HepG2 (cell line): ENCODE data around the gene SERHL2. TPM values are rescaled to one million over a fixed set of nuclear protein-coding genes. Genes with fewer than 3 reads are reported as not detected.

ENCODE experiments used
- ATAC-seq: fragments of 200-7000 bp; cut with Tn5 transposase; 3 replicates; pipeline ENCODE4 v1.9.1; 2020; ENCODE audit warnings: mild to moderate bottlenecking, moderate library complexity
- BruUV-seq: library from RNA; stranded (reverse); fragments of 400-500 nt; replicated peaks from 2 replicates; lab custom pipeline; 2021; lab: Mats Ljungman, UMichigan
- CTCF ChIA-PET: fragments of 300-600 bp; formaldehyde crosslinking; extraction: SDS; loops from one replicate; lab custom pipeline; 2021; ENCODE audit warnings: low total read pairs, inconsistent platforms, low intra/inter-chr PET ratio; lab: Yijun Ruan, JAX
- POLR2A ChIA-PET: fragments of 350-600 bp; sonication (Branson Sonifier 250); formaldehyde crosslinking; loops from one replicate; lab custom pipeline; 2020; ENCODE audit warnings: antibody characterized with exemption, inconsistent platforms; lab: Yijun Ruan, JAX
- DNase-seq: peaks from one replicate; pipeline ENCODE4 v3.0.0-alpha.2; 2015; ENCODE audit warnings: low spot score
- FAIRE-seq: peaks from 3 replicates; lab custom pipeline; 2011; peaks lifted over from hg19 to GRCh38; lab: Jason Lieb, UNC
- H2AFZ ChIP-seq: one replicate; pipeline ENCODE4 v1.6.1; 2011; ENCODE audit warnings: low read length, inconsistent platforms
- H3K27ac ChIP-seq: fragments of 300-600 bp; 3 replicates; pipeline ENCODE4 v1.8.0; 2011; ENCODE audit warnings: mixed run types, mild to moderate bottlenecking, mixed read lengths, low read length, inconsistent platforms; ENCODE audit not compliant: insufficient read depth; ENCODE audit errors: extremely low read length
- H3K27me3 ChIP-seq, 2 experiments: fragments of 200-600 bp in 1 of 2; 2 replicates in 1 of 2; 3 replicates in 1 of 2; pipeline versions ENCODE4 v1.6.0 to v1.8.0; 2011; ENCODE audit warnings: low read length in 2 of 2, mild to moderate bottlenecking in 2 of 2, moderate library complexity in 2 of 2, inconsistent platforms in 1 of 2; ENCODE audit not compliant: insufficient read depth in 2 of 2, control insufficient read depth in 1 of 2
- H3K36me3 ChIP-seq, 2 experiments: fragments of 200-600 bp in 1 of 2; replicated peaks in 1 of 2; 2 replicates in 1 of 2; 3 replicates in 1 of 2; pipeline versions ENCODE4 v1.5.1 to v1.8.0; 2011; ENCODE audit warnings: low read length in 2 of 2, inconsistent platforms in 1 of 2; ENCODE audit not compliant: insufficient read depth in 2 of 2, control insufficient read depth in 1 of 2
- H3K4me1 ChIP-seq: 2 replicates; pipeline ENCODE4 v1.5.1; 2012; ENCODE audit warnings: low read length, inconsistent platforms; ENCODE audit not compliant: insufficient read depth
- H3K4me2 ChIP-seq: 2 replicates; pipeline ENCODE4 v1.6.0; 2011; ENCODE audit warnings: low read depth, low read length, inconsistent platforms
- H3K4me3 ChIP-seq, 3 experiments: fragments of 200-600 bp in 1 of 3; sonication (generic), shearing (Covaris generic) in 1 of 3; replicated peaks in 1 of 3; 2 replicates each; pipeline ENCODE4 v1.5.1; 2011 to 2016; ENCODE audit warnings: low read length in 3 of 3, inconsistent platforms in 2 of 3, low read depth in 2 of 3, mild to moderate bottlenecking in 2 of 3, control low read depth in 1 of 3, mixed read lengths in 1 of 3; ENCODE audit not compliant: insufficient read depth in 1 of 3
- H3K79me2 ChIP-seq: one replicate; pipeline ENCODE4 v1.6.1; 2011; ENCODE audit warnings: low read length, inconsistent platforms; ENCODE audit not compliant: insufficient read depth
- H3K9ac ChIP-seq: 2 replicates; pipeline ENCODE4 v1.6.0; 2011; ENCODE audit warnings: mild to moderate bottlenecking, low read depth, low read length, inconsistent platforms; ENCODE audit not compliant: insufficient read depth
- H3K9me3 ChIP-seq: 2 replicates; pipeline ENCODE4 v1.5.1; 2012; ENCODE audit warnings: mild to moderate bottlenecking, low read length
- H4K20me1 ChIP-seq: 2 replicates; pipeline ENCODE4 v1.6.0; 2011; ENCODE audit warnings: inconsistent platforms, mild to moderate bottlenecking, low read length, moderate library complexity; ENCODE audit not compliant: insufficient read depth
- CBX2 ChIP-seq, 2 experiments: fragments of 200-600 bp in 1 of 2; sonication (generic); formaldehyde crosslinking in 1 of 2; IDR thresholded peaks; 2 replicates each; pipeline versions ENCODE4 v1.7.0 to v1.8.1; 2018 to 2022; ENCODE audit warnings: low read depth in 2 of 2, low read length in 1 of 2, mild to moderate bottlenecking in 1 of 2, missing genetic modification reagents in 1 of 2
- HHEX ChIP-seq: IDR thresholded peaks from 2 replicates; pipeline ENCODE4 v1.6.1; 2016; ENCODE audit warnings: control low read depth
- HNRNPK ChIP-seq: fragments of 200-400 bp; formaldehyde crosslinking; IDR thresholded peaks from 2 replicates; pipeline ENCODE4 v1.6.1; 2018; ENCODE audit warnings: low read length, low read depth, moderate library complexity, mild to moderate bottlenecking; ENCODE audit not compliant: poor library complexity, severe bottlenecking
- KAT8 ChIP-seq: IDR thresholded peaks from 2 replicates; pipeline ENCODE4 v1.6.1; 2016; ENCODE audit warnings: missing genetic modification reagents, missing compliant biosample characterization
- MED13 ChIP-seq: sonication (generic); formaldehyde crosslinking; IDR thresholded peaks from 2 replicates; pipeline ENCODE4 v1.5.0; 2020; ENCODE audit warnings: missing genetic modification reagents
- PHF21A ChIP-seq: sonication (generic); formaldehyde crosslinking; IDR thresholded peaks from 2 replicates; pipeline ENCODE4 v1.5.0; 2020; ENCODE audit warnings: mild to moderate bottlenecking, missing genetic modification reagents
- POLR2AphosphoS2 ChIP-seq: IDR thresholded peaks from 2 replicates; pipeline ENCODE4 v1.6.1; 2011; ENCODE audit warnings: low read depth, low read length, improper control_type of control experiment
- PPARG ChIP-seq: conservative IDR thresholded peaks from 2 replicates; pipeline ENCODE4 v1.6.1; 2016; ENCODE audit warnings: missing biosample characterization, missing genetic modification reagents
- ZBTB39 ChIP-seq: sonication (generic); formaldehyde crosslinking; IDR thresholded peaks from 2 replicates; pipeline ENCODE4 v1.5.0; 2020; ENCODE audit warnings: missing genetic modification reagents
- ZNF546 ChIP-seq: sonication (generic); formaldehyde crosslinking; conservative IDR thresholded peaks from 2 replicates; pipeline ENCODE4 v1.8.1; 2023; ENCODE audit warnings: mild to moderate bottlenecking, missing genetic modification reagents
- ZNF563 ChIP-seq: sonication (generic); formaldehyde crosslinking; IDR thresholded peaks from 2 replicates; pipeline ENCODE4 v1.8.0; 2022; ENCODE audit warnings: mild to moderate bottlenecking, moderate library complexity, missing genetic modification reagents
- ZNF570 ChIP-seq: sonication (generic); formaldehyde crosslinking; IDR thresholded peaks from 2 replicates; pipeline ENCODE4 v1.4.0; 2020; ENCODE audit warnings: mild to moderate bottlenecking, missing genetic modification reagents, borderline replicate concordance
- ZNF639 ChIP-seq: conservative IDR thresholded peaks from 2 replicates; pipeline ENCODE4 v1.6.1; 2018; ENCODE audit warnings: missing genetic modification reagents
- ZNF850 ChIP-seq: sonication (generic); formaldehyde crosslinking; conservative IDR thresholded peaks from 2 replicates; pipeline ENCODE4 v1.9.0; 2021; ENCODE audit warnings: mild to moderate bottlenecking, missing genetic modification reagents
- WGBS: methylation state at CpG from one replicate; pipeline ENCODE4 v1.1.6; 2017; ENCODE audit warnings: low lambda C conversion rate; 5-methylcytosine and 5-hydroxymethylcytosine counted together
- in situ Hi-C: cut with HindIII; loops from 2 replicates; pipeline ENCODE4 v1.10.0; 2017; ENCODE audit warnings: low pct_unique_long_range_greater_than_20kb; ENCODE audit not compliant: extremely low pct_ligation_motif_present
- intact Hi-C: fragments of 100-400 bp; cut with micrococcal nuclease; formaldehyde crosslinking; loops from one replicate; pipeline ENCODE4 v1.10.0; 2022; ENCODE audit not compliant: unreplicated experiment
- polyA plus RNA-seq, 8 experiments: library from polyadenylated mRNA; depleted of rRNA in 3 of 8; stranded (reverse) in 7 of 8; unstranded in 1 of 8; fragments of >200 nt; fragmentation: Illumina TruSeq in 4 of 8; extraction: Trizol in 4 of 8; gene quantifications; 2 replicates each; pipeline versions ENCODE4 v1.2.1 to v1.2.3, GENCODE V29; 2011 to 2016; ENCODE audit warnings: low read depth in 4 of 8, missing spikeins in 1 of 8, mixed read lengths in 1 of 8; ENCODE audit not compliant: insufficient read depth in 1 of 8
- total RNA-seq, 5 experiments: library from RNA; depleted of rRNA; stranded (reverse); fragments of >200 nt; fragmentation: Illumina TruSeq; extraction: Trizol; gene quantifications; 2 replicates each; pipeline ENCODE4 v1.2.3, GENCODE V29; 2016; ENCODE audit warnings: low read depth in 1 of 5

The SERHL2 gene
- total and polyA plus RNA-seq, 2 of the 13 experiments (the other 11 are each of a cell fraction or from before 2014, with no cell fraction given), result 1.0 to 1.8 TPM

- FAIRE-seq (no peak), ATAC-seq (no peak)
- Histone ChIP-seq H3K9ac (no peak overlapping the region), H3K9me3 (no peaks in the 10 kb centered on the region), H2AFZ (no peak overlapping the region)
- 96% methylated on average over 11 of the region's 11 CpGs for WGBS
- TF ChIP-seq ZNF570 (CRISPR knock-in tag) (no peak), ZNF850 (CRISPR knock-in tag) (no peak), ZBTB39 (CRISPR knock-in tag) (no peak), PHF21A (CRISPR knock-in tag) (no peak), ZNF546 (CRISPR knock-in tag) (no peak), ZNF563 (CRISPR knock-in tag) (no peak), POLR2AphosphoS2 (no peak), MED13 (CRISPR knock-in tag) (no peak), CBX2 (IDR thresholded peaks at IDR 0.05; ENCODE audit: low read depth, low read length) (no peak), CBX2 (CRISPR knock-in tag; IDR thresholded peaks at IDR 0.05; ENCODE audit: low read depth) (no peak), HNRNPK (no peak), KAT8 (CRISPR knock-in tag) (no peak), HHEX (CRISPR knock-in tag) (no peak), PPARG (CRISPR knock-in tag) (no peak), ZNF639 (CRISPR knock-in tag) (no peak)
- TF ChIP-seq, all 625 proteins: peak for 0
- Histone ChIP-seq H3K4me3 (no peak overlapping the region), H3K27me3 (no peaks in the 10 kb centered on the region), H3K36me3 (peaks cover 10 to 23% of the 10 kb centered on the region in 2 experiments; a peak in 4 of 5 replicates), H3K4me1 (peaks cover 90% of the 10 kb centered on the region), H3K79me2 (peaks cover 90% of the 10 kb centered on the region), H3K27ac (no peak overlapping the region), H3K4me2 (no peak overlapping the region), H4K20me1 (peaks cover 29% of the 10 kb centered on the region)
- intact Hi-C loops, result no loop called here
- BruUV-seq, result no TSS peak
- no peak for DNase-seq
- ChIA-PET POLR2A (interaction anchor here (0.6 kb wide), 1 partner anchor 406 kb away, joined by 3 read pairs; no protein-coding TSS in a partner anchor), CTCF (no interaction called here)
- in situ Hi-C loops, result no loop called here
These were observed 54.5 kb downstream of the SERHL2 start for GRCh38 chr22:42608136-42608822.
